Measurements from ENCODE around the gene P3H2.

DNA sequence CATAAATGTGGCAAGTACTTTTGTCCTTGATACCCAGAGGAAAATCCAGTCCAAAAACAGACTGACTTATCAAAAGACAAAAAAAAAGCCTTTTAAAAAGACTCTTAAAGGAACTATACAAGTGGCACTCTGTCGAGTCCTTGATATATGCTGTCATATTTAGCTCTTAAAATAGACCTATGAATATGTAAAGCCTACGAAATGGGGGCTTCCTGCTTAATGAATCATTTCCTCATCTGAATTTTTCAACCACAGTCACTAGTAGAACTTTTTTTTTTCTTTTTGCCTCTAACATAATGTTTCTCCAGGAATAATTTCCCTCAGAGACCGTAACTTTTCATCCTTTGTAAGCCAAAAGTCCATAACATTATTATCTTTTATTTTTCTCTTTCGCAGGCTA, 95.8 kb downstream of the P3H2 start:
- no peak for TF ChIP-seq CTCF (IDR thresholded peaks at IDR 0.05; ENCODE audit: poor library complexity)
- no peak for TF ChIP-seq EZH2 (IDR thresholded peaks at IDR 0.05; ENCODE audit: borderline replicate concordance)

Measured in hepatocyte (in vitro differentiated cells).